Sciatic nerve (tissue), 2 donors: ENCODE results near the gene GPC3. TPM values are rescaled to one million over a fixed set of nuclear protein-coding genes. Genes with fewer than 3 reads are reported as not detected.

Experiments used
- ATAC-seq: fragments of 200-7000 bp; cut with Tn5 transposase; one replicate; pipeline ENCODE4 v1.9.1; 2020; ENCODE audit warnings: mild to moderate bottlenecking, moderate library complexity
- DNase-seq: peaks from one replicate; pipeline ENCODE4 v3.0.0-alpha.2; 2020; ENCODE audit warnings: low spot score
- intact Hi-C: fragments of 100-400 bp; cut with DNase I; formaldehyde crosslinking; loops from one replicate; pipeline ENCODE4 v1.14.2; 2022
- total RNA-seq: library from RNA; stranded (reverse); fragmentation: NEBNext Ultra II Directional; extraction: Animal tissue kit (Norgen Biotek cat#: 25700); gene quantifications from one replicate; pipeline ENCODE4 v1.2.1, GENCODE V29; 2021
- donor health status: DM: no; HTN: no; CAD: no.
- donor health status: DM: no; HTN: no; CAD: no.

The GPC3 gene
- total RNA-seq, 1 donor from 2014 or later, result 84.2 TPM

GRCh38 chrX:133575501-133576136, 409.8 kb downstream of the GPC3 start:
- ATAC-seq (no peak), DNase-seq (no peak)

GRCh38 chrX:133574716-133575115, 410.7 kb downstream of the GPC3 start:
- ATAC-seq (no peak), DNase-seq (no peak)
- intact Hi-C loops, result no loop called here

More at GRCh38 chrX:133575501-133576136, 409.8 kb downstream of the GPC3 start:
- intact Hi-C loops, result no loop called here

DNA sequence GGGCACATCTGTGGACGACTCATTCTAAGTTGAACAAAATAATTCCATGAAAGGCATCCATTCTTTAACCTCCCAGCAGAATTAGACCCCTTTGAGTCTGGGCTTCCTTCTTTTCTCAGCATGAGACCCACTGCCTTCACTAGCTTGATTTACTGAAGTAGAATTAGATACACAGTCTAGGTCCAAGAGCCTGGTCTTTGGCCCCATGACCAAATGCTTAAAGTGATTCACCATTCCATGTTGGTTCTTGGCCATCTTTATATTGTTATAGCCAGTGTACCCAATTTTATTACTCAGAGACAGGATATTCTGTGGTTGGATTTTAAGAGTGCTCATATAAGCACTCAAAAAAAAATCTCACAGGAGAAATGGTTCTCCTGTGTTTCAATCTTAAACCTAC, 414.8 kb downstream of the GPC3 start:
- DNase-seq, result no peak
- intact Hi-C loops, result no loop called here

GRCh38 chrX:133569217-133569616, 416.2 kb downstream of the GPC3 start:
- intact Hi-C loops, result no loop called here
- DNase-seq (no peak), ATAC-seq (no peak)

More for the DNA sequence above, 414.8 kb downstream of the GPC3 start:
- no peak for ATAC-seq

- ATAC-seq, result no peak
- DNase-seq, result no peak
- intact Hi-C loops, result no loop called here
Observed at GRCh38 chrX:133568109-133568508, 417.3 kb downstream of the GPC3 start.

DNA sequence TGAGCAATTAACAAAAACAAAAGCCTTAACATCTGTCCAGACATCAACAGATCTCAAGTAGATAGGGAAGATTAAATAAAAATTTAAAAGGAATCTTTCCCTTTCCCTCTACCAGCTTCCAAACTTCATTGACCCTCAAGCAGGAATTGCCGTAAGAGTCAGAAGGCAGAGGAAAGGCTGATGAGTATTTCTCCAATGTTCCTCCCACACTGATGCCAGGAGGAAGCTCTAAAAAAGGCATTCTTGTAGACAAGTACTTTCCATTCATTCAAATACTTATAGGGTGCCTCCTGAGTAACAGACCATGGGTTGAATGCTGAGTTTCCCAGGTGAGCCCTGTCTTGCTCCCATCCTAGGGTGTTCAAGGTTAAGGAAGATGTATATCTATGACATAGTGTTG, 418.5 kb downstream of the GPC3 start:
- intact Hi-C loops, result no loop called here
- no peak for DNase-seq
- ATAC-seq, result no peak

GRCh38 chrX:133563705-133564104, 421.7 kb downstream of the GPC3 start:
- intact Hi-C loops, result no loop called here
- no peak for DNase-seq
- ATAC-seq, result peak; percentile 64

GRCh38 chrX:133561251-133561650, 424.1 kb downstream of the GPC3 start:
- ATAC-seq (no peak), DNase-seq (no peak)
- intact Hi-C loops, result no loop called here

GRCh38 chrX:133559909-133560308, 425.5 kb downstream of the GPC3 start:
- intact Hi-C loops, result no loop called here
- ATAC-seq, result no peak
- no peak for DNase-seq

GRCh38 chrX:133555782-133556458, 429.5 kb downstream of the GPC3 start:
- intact Hi-C loops, result no loop called here
- no peak for DNase-seq
- ATAC-seq, result no peak

DNA sequence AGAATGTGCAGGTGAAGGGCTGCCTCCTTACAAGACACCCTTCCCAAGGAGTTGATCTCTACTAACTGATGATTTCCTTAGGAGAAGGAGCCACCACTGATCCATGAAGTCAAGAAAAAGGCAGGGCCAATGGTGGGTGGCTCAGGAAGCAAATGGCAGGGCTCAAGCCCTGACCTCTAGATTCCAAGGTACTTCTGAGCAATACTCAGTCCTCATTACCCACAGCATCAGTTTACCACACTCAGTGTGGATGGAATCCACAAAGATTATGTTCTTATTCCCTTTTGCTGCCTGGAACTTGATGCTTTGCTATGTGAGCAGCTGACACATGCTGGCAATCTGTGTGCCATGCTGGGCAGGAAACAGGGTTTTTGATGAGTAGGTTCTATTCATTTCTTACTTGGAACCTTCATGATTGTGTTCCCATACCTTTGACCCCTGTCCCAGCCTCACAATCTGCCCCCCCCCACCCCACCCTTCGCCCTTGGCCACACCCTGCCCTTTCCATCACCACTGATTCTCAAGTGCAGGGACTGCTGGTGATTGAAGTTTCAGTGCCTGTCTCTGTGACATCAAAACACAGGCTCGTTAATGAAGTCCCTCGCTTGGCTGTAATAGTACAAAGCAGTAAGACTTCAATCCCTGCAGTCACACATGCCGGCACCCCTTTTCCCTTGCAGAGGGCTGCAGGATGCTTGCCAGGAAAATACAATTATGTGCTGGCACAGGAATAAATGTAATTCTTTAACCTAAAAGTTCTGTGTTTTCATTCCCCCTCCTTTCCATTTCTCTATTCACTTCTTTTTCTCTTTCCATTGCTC, 434.5 kb downstream of the GPC3 start:
- no peak for ATAC-seq
- intact Hi-C loops, result no loop called here

GRCh38 chrX:133549295-133549933, 436.0 kb downstream of the GPC3 start:
- no peak for ATAC-seq
- intact Hi-C loops, result no loop called here

More for the DNA sequence above, 434.5 kb downstream of the GPC3 start:
- DNase-seq, result no peak

DNA sequence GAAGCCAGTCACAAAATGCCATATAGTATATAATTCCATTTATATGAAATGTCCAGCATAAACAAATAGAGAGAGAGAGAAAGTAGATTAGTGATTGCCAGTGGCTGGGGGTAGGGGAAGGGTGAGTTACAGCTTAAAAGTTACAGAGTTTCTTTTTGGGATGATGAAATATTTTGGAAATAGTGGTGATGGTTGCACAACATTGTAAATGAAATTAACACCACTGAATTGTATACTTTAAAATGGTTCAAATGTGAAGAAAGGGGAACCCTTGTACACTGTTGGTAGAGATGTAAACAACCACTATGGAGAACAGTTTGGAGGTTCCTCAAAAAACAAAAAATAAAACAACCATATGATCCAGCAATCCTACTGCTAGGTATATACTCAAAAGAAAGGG, 439.0 kb downstream of the GPC3 start:
- intact Hi-C loops, result no loop called here
- ATAC-seq (peak; percentile 28), DNase-seq (no peak)

More at GRCh38 chrX:133549295-133549933, 436.0 kb downstream of the GPC3 start:
- no peak for DNase-seq

- ATAC-seq (no peak), DNase-seq (no peak)
- intact Hi-C loops, result no loop called here
Observed at GRCh38 chrX:133544778-133545177, 440.6 kb downstream of the GPC3 start.

GRCh38 chrX:133544115-133544514, 441.3 kb downstream of the GPC3 start:
- intact Hi-C loops, result no loop called here
- DNase-seq (no peak), ATAC-seq (peak; percentile 35)

DNA sequence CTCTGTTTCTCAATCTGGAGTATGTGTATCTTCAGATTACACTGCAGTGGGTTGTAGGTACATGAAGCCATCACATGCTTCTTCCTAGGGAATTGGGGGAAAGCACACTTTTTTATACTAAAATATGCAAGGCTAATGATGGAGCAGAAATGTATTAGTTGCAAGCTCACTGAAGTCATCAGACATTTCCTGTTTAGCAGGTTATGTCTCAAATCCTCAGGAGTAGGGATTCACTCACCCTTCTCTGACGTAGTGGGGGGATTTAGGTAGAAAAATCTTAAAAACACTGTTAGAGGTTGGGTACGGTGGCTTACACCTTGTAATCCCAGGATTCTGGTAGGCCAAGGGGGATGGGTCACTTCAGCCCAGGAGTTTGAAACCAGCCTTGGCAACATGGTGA, 441.7 kb downstream of the GPC3 start:
- DNase-seq (no peak), ATAC-seq (no peak)
- intact Hi-C loops, result no loop called here

- intact Hi-C loops, result no loop called here
- ATAC-seq (no peak), DNase-seq (no peak)
Observed at GRCh38 chrX:133542476-133542875, 442.9 kb downstream of the GPC3 start.

- DNase-seq, result no peak
- peak; percentile 44 for ATAC-seq
Observed at GRCh38 chrX:133541021-133541420, 444.4 kb downstream of the GPC3 start.

GRCh38 chrX:133538148-133538547, 447.2 kb downstream of the GPC3 start:
- intact Hi-C loops, result no loop called here
- ATAC-seq, result peak; percentile 61
- DNase-seq, result no peak

More at GRCh38 chrX:133541021-133541420, 444.4 kb downstream of the GPC3 start:
- intact Hi-C loops, result no loop called here
